IMR-90 (cell line): ENCODE data around the gene PDCD1LG2. TPM values are rescaled to one million over a fixed set of nuclear protein-coding genes. Genes with fewer than 3 reads are reported as not detected.

Experiments
- ATAC-seq: fragments of 200-7000 bp; cut with Tn5 transposase; 2 replicates; pipeline ENCODE4 v1.9.1; 2020; ENCODE audit warnings: low read depth, mild to moderate bottlenecking, moderate library complexity
- BruUV-seq: library from RNA; stranded (reverse); fragments of 400-500 nt; replicated peaks from 2 replicates; lab custom pipeline; 2021; lab: Mats Ljungman, UMichigan
- CTCF ChIA-PET: fragments of 300-600 bp; formaldehyde crosslinking; extraction: SDS; loops from one replicate; lab custom pipeline; 2021; ENCODE audit warnings: antibody characterized with exemption; lab: Yijun Ruan, JAX
- POLR2A ChIA-PET: fragments of 300-600 bp; sonication (Branson Sonifier 250); formaldehyde crosslinking; loops from one replicate; lab custom pipeline; 2022; ENCODE audit warnings: antibody characterized with exemption; ENCODE audit not compliant: unreplicated experiment; lab: Charles Lee
- DNase-seq: peaks from one replicate; pipeline ENCODE4 v3.0.0; 2013
- H2AFZ ChIP-seq: replicated peaks from 2 replicates; pipeline ENCODE3; 2013; ENCODE audit warnings: low read length, mild to moderate bottlenecking; ENCODE audit not compliant: poor library complexity
- H2AK5ac ChIP-seq: 2 replicates; pipeline ENCODE4 v1.6.1; 2013; ENCODE audit warnings: low read depth, low read length, inconsistent platforms
- H2AK9ac ChIP-seq: replicated peaks from 2 replicates; pipeline ENCODE3; 2013; ENCODE audit warnings: mild to moderate bottlenecking, low read depth, low read length, moderate library complexity; ENCODE audit not compliant: poor library complexity
- H2BK120ac ChIP-seq: 2 replicates; pipeline ENCODE4 v1.6.1; 2013; ENCODE audit warnings: low read depth, low read length, inconsistent platforms
- H2BK15ac ChIP-seq: 3 replicates; pipeline ENCODE4 v1.6.1; 2013; ENCODE audit warnings: low read depth, low read length, inconsistent platforms
- H2BK20ac ChIP-seq: 2 replicates; pipeline ENCODE4 v1.6.1; 2013; ENCODE audit warnings: low read depth, mild to moderate bottlenecking, inconsistent platforms, low read length, moderate library complexity
- H2BK5ac ChIP-seq: 2 replicates; pipeline ENCODE4 v1.6.1; 2013; ENCODE audit warnings: mild to moderate bottlenecking, low read depth, low read length, inconsistent platforms; ENCODE audit not compliant: poor library complexity, severe bottlenecking
- H3K14ac ChIP-seq: replicated peaks from 2 replicates; pipeline ENCODE4 v1.6.1; 2013; ENCODE audit warnings: low read depth, low read length, inconsistent platforms
- H3K18ac ChIP-seq: 2 replicates; pipeline ENCODE4 v1.6.1; 2013; ENCODE audit warnings: low read depth, low read length, control low read depth
- H3K23ac ChIP-seq: 2 replicates; pipeline ENCODE4 v1.6.1; 2013; ENCODE audit warnings: low read depth, low read length, inconsistent platforms
- H3K27ac ChIP-seq: 2 replicates; pipeline ENCODE4 v1.5.1; 2013; ENCODE audit warnings: mild to moderate bottlenecking, control low read depth, low read length; ENCODE audit not compliant: insufficient read depth
- H3K27me3 ChIP-seq: 2 replicates; pipeline ENCODE4 v1.6.1; 2013; ENCODE audit warnings: low read length; ENCODE audit not compliant: control insufficient read depth, insufficient read depth
- H3K36me3 ChIP-seq: 2 replicates; pipeline ENCODE4 v1.6.1; 2013; ENCODE audit warnings: low read length, mixed read lengths; ENCODE audit not compliant: control insufficient read depth, insufficient read depth
- H3K4ac ChIP-seq: 2 replicates; pipeline ENCODE4 v1.6.1; 2013; ENCODE audit warnings: low read depth, low read length, inconsistent platforms
- H3K4me1 ChIP-seq: 2 replicates; pipeline ENCODE4 v1.6.1; 2013; ENCODE audit warnings: low read length, mixed read lengths; ENCODE audit not compliant: control insufficient read depth, insufficient read depth
- H3K4me2 ChIP-seq: 2 replicates; pipeline ENCODE4 v1.6.1; 2013; ENCODE audit warnings: low read depth, mild to moderate bottlenecking, control low read depth, low read length, moderate library complexity
- H3K4me3 ChIP-seq: 2 replicates; pipeline ENCODE4 v1.5.1; 2013; ENCODE audit warnings: low read depth, mild to moderate bottlenecking, control low read depth, low read length, moderate library complexity; ENCODE audit not compliant: insufficient read depth
- H3K56ac ChIP-seq: 2 replicates; pipeline ENCODE4 v1.6.1; 2013; ENCODE audit warnings: low read length, inconsistent platforms; ENCODE audit not compliant: insufficient read depth; ENCODE audit errors: extremely low read depth
- H3K79me1 ChIP-seq, 2 experiments: 2 replicates each; pipeline ENCODE4 v1.6.1; 2013; ENCODE audit warnings: low read length in 2 of 2, inconsistent platforms in 1 of 2, low read depth in 1 of 2
- H3K9ac ChIP-seq: 2 replicates; pipeline ENCODE4 v1.6.1; 2013; ENCODE audit warnings: low read depth, low read length, control low read depth
- H3K9me1 ChIP-seq: 2 replicates; pipeline ENCODE4 v1.6.1; 2013; ENCODE audit warnings: low read length, inconsistent platforms; ENCODE audit not compliant: insufficient read depth
- H3K9me3 ChIP-seq: 2 replicates; pipeline ENCODE4 v1.6.1; 2013; ENCODE audit warnings: low read length; ENCODE audit not compliant: control insufficient read depth, insufficient read depth
- H4K20me1 ChIP-seq: 2 replicates; pipeline ENCODE4 v1.6.1; 2013; ENCODE audit warnings: low read length, inconsistent platforms; ENCODE audit not compliant: insufficient read depth
- H4K5ac ChIP-seq: 2 replicates; pipeline ENCODE4 v1.6.1; 2013; ENCODE audit warnings: mild to moderate bottlenecking, low read depth, low read length, control low read depth
- H4K8ac ChIP-seq, 2 experiments: 2 replicates each; pipeline ENCODE4 v1.6.1; 2013; ENCODE audit warnings: low read depth in 2 of 2, low read length in 2 of 2, control low read depth in 1 of 2, inconsistent platforms in 1 of 2
- H4K91ac ChIP-seq: 2 replicates; pipeline ENCODE4 v1.6.1; 2013; ENCODE audit warnings: low read depth, low read length, inconsistent platforms; ENCODE audit not compliant: insufficient read depth
- MXI1 ChIP-seq: IDR thresholded peaks from 2 replicates; pipeline ENCODE4 v1.6.1; 2012; ENCODE audit warnings: low read depth, mild to moderate bottlenecking, low read length, moderate library complexity, borderline replicate concordance
- POLR2A ChIP-seq: IDR thresholded peaks from 2 replicates; pipeline ENCODE4 v1.6.1; 2012; ENCODE audit warnings: mild to moderate bottlenecking, low read depth, low read length
- RCOR1 ChIP-seq: IDR thresholded peaks from 2 replicates; pipeline ENCODE4 v1.6.1; 2012; ENCODE audit warnings: mild to moderate bottlenecking, low read length, improper control_type of control experiment; ENCODE audit not compliant: insufficient replicate concordance
- WGBS, 2 experiments: methylation state at CpG; one replicate each; pipeline versions ENCODE4 v1.1.5 to v1.1.7; 2013; ENCODE audit warnings: missing lambda C conversion rate in 2 of 2; ENCODE audit not compliant: insufficient read length in 1 of 2; ENCODE audit errors: extremely low coverage in 2 of 2; 5-methylcytosine and 5-hydroxymethylcytosine counted together
- dilution Hi-C: fragments of 300-500 bp; cut with HindIII; formaldehyde crosslinking; loops from one replicate; pipeline ENCODE4 v1.14.3; 2018; ENCODE audit warnings: low sequenced_read_pairs; ENCODE audit not compliant: unreplicated experiment
- in situ Hi-C: fragments of 300-500 bp; cut with MboI; formaldehyde crosslinking; loops from 3 replicates; pipeline ENCODE4 v1.14.3; 2019; ENCODE audit warnings: low sequenced_read_pairs, inconsistent platforms, mixed read lengths
- intact Hi-C: fragments of 100-400 bp; cut with micrococcal nuclease; formaldehyde crosslinking; loops from 2 replicates; pipeline ENCODE4 v1.10.0; 2022
- polyA plus RNA-seq, 3 experiments: library from polyadenylated mRNA; depleted of rRNA; stranded (reverse); fragments of >200 nt; gene quantifications; 2 replicates each; pipeline ENCODE4 v1.2.3, GENCODE V29; 2012; ENCODE audit warnings: low replicate concordance in 1 of 3
- total RNA-seq: library from RNA; depleted of rRNA; stranded (reverse); fragments of >200 nt; gene quantifications from 2 replicates; pipeline ENCODE4 v1.2.3, GENCODE V29; 2012

The PDCD1LG2 gene
- total and polyA plus RNA-seq, 2 of the 4 experiments (the other 2 are of a cell fraction), result 17.5 to 33.3 TPM

DNA sequence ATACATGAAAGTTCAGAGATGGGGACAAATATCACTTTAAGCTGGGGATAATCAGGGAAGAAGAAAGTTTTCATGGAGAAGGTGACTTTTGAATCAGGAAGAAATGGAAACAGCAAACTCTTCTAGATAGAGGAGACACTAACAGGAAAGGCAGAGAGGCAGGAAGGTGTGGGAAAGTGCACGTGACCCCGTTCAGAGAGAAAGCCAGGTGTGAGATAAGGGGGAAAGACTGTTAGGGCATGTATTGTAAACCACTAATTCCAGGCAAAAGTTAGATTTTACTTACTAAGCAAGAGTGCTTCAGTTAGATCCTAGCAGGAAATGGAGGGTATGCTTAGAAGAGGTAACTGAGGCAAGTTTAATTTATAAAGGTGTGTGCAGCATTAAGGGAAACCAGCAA lies 58.5 kb downstream of the PDCD1LG2 start:
- no TSS peak for BruUV-seq
- Histone ChIP-seq H3K27me3 (no peaks in the 10 kb centered on the region), H3K9ac (no peak overlapping the region), H2BK5ac (no peak overlapping the region), H3K4me1 (peaks cover 1% of the 10 kb centered on the region; the same call in 1 of the 2 replicates), H3K4ac (no peak overlapping the region), H2AK5ac (peak overlapping the region; percentile 82; the same call in 1 of the 2 replicates), H3K18ac (no peak overlapping the region), H3K4me3 (no peak overlapping the region), H2BK20ac (no peak overlapping the region), H3K79me1 (peaks cover 0 to 12% of the 10 kb centered on the region in 2 experiments; a peak in 1 of 4 replicates), H4K91ac (no peak overlapping the region), H4K8ac (no peak overlapping the region), H3K9me3 (no peaks in the 10 kb centered on the region), H3K4me2 (no peak overlapping the region), H4K20me1 (no peaks in the 10 kb centered on the region), H3K9me1 (peaks cover 5% of the 10 kb centered on the region), H3K27ac (no peak overlapping the region), H2BK15ac (no peak overlapping the region), H3K36me3 (peaks cover 16% of the 10 kb centered on the region), H2AFZ (no peak overlapping the region), H2BK120ac (no peak overlapping the region), H2AK9ac (no peak overlapping the region), H3K56ac (no peak overlapping the region), H3K14ac (no peak overlapping the region), H3K23ac (no peak overlapping the region), H4K5ac (no peak overlapping the region)
- no peak for TF ChIP-seq RCOR1
- no peak for TF ChIP-seq MXI1
- no peak for TF ChIP-seq POLR2A
- dilution Hi-C loops, result no loop called here
- POLR2A ChIA-PET, result no interaction called here
- ATAC-seq (no peak), DNase-seq (no peak)
- CTCF ChIA-PET, result interaction anchor here (0.9 kb wide), 1 partner anchor 383 kb away, joined by 3 read pairs; no protein-coding TSS in a partner anchor
- intact Hi-C loops, result no loop called here
- no CpG with 5 or more reads among the region's 2 CpGs for WGBS, 2 experiments
- in situ Hi-C loops, result loop anchor here (10.0 kb wide), 1 partner anchor 64 kb away; no protein-coding TSS in a partner anchor
